ENCODE results near the gene CILP.

Gene CILP

DNA sequence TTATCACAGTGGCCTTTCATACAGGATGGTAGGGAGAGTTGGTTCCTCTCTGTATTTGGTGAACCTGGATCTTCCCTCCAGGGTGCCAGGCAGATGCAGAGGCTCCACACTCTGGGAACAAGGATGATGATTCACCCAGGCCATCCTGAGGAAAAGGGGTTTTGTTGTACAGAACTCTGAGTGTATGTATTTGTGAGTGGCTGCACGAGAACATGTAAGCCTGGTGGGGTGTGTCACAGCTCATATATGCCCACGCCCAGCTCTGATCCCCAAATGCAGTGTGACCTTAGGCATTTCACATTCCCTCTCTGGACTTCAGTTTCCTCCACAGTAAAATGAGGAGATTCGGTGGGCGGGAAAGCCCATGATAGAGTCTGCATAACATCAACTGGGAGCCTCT, 11.6 kb upstream of the CILP start:
- DNase-seq (ENCODE audit: low read depth in 2 of 2): no peak

DNA sequence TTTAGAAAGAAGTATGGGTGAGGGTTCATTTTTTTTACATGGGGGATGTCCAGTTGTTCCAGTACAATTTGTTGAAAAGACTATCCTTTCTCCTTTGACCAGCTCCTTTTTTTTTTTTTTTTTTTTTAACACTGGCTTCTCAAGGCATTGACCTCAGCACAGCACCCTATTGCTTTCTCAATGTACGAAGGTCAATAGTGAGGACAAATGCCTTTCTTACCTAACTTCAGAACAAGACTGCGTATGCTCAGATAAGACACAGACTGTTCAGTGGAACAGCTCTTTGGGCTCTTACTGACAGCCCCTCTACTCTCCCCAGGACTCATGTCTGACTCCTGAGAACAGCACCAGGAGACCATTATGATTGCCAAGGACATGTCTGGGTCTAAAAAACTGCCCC, 10.4 kb upstream of the CILP start:
- no peak for DNase-seq (ENCODE audit: low read depth in 2 of 2)

DNA sequence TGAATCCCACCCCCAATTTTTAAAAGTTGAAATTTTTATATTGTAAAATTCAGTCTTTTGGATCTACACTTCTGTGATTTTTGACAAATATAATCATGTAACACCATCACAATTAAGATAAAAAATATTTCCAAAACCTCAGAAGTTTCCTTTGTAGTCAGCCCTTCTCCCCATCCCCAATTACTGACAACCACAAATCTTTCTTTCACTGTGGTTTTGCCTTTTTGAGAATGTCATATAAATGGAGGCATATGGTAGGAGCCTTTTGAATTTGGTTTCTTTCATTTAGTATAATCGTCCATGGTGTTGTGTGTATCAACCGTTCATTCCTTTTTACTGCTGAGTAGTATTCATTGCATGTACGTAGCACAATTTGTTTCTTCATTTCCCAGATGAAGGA, 7.9 kb upstream of the CILP start:
- DNase-seq (ENCODE audit: low read depth in 2 of 2): no peak

GRCh38 chr15:65217526-65218482, 6.5 kb upstream of the CILP start:
- DNase-seq (ENCODE audit: low read depth in 2 of 2): no peak

DNA sequence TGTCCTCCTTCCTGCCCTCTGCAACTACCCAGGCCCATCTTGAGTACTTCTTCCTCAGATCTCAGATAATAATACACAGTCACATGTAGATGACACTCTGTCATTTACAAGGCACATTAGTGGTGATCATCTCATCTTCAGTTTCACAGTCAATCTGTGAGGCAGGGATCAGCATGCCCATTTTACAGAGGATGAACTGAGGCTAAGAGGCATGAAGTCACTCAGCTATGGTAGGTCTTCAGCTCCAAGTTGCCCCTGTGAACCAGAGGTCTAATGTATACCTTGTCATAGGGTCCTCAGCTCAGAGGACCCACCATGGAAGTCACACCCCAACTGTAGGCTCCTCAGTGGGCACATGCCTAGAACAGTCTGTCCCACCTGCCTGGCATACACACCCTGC, 4.2 kb upstream of the CILP start:
- no peak for DNase-seq (ENCODE audit: low read depth in 2 of 2)

GRCh38 chr15:65214010-65214409, 2.7 kb upstream of the CILP start:
- no peak for DNase-seq (ENCODE audit: low read depth in 2 of 2)

- DNase-seq (ENCODE audit: low read depth in 2 of 2): no peak
Observed at GRCh38 chr15:65213241-65213640, 2.0 kb upstream of the CILP start.

- peak; percentile 20 to 24 for DNase-seq (ENCODE audit: low read depth in 2 of 2)
Observed at GRCh38 chr15:65212097-65212496, 824 bp upstream of the CILP start.

DNA sequence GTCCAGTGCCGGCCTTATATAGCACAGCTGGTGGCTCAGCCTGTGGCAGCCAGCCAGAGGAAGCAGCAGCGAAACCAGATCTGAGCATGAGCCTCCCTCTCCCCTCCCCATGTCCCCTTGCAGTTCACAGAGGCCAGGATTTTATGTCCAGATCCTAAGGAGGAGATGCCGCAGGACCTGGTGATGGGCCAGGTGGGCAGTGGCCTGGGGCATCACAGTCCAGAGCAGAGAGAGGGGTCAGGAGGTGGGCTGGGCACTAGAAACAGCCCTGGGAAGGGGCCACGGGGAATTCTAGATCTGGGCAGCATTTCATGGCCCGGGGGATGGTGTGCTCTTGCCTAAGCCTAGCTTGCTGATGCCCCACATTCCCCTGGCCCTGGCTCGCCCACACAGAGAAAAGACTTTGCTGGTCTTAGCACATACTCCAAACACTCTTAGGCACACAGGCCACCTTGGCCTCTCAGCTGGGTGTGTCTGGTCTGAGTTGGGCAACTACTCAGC, 259 bp upstream of the CILP start:
- no peak for DNase-seq (ENCODE audit: low read depth in 2 of 2)

DNA sequence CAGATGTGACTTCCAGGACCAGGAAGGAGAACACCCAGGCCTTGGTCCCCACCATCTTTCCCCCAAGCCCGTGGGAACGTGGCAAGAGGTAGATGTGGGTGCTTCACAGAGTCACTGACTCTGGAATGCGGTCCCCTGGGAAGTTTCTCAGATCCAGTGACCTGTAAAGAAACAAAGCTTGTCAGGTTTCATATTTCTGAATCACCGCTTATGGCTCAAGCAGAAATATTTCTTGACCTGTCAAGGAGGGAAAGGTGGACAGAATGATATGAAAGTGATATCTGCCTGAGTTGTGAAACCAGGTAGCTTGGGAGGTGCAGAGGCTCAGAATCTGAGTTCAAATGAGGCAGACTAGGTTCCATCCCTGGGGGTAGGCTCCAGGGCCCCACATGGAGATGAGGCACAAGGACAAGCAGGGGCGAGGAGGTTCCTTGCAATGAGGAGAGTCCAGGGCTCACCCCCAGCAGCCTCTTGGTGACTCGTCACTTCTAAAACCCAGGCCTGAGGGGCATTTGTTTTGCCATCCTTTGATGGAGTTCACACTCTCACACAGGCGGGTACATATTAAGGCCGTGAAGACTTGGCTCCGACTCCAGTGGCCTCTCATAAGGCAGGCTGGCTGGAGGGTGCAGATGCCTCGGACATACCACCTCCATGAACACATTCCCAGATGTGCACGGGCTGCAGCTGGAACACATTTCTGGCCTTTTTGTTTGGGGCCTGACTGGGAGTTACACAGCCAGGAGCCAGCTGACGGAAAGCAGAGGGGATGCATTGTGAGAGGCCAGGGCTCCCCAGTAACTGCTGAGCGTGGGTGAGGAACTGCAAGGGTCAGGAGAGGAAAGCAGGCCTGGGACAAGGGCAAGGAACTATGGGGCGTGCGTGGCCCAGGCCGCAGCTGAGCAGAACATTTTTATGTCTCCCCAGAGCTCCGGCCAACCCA, 1.3 kb downstream of the CILP start:
- DNase-seq (ENCODE audit: low read depth in 2 of 2): no peak

DNA sequence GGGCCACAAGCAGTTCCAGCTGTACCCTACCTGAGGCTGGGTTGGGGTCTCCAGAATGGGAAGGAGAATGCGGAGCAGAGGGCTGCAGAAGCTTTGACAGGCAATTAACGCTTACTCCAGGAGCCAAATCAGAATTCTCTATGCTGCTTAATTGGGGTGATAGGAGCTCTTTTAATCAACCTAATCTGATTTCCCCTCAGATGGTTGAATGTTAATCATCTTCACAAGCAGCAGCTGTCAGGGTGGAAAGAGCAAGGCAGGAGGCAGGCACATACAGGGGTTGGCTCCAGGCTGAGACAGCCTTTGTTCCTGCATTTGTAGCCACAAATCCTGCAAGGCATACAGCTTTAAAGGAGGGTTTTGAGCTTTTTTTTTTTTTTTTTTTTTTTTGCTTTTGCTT, 2.6 kb downstream of the CILP start:
- no peak for DNase-seq (ENCODE audit: low read depth in 2 of 2)

DNA sequence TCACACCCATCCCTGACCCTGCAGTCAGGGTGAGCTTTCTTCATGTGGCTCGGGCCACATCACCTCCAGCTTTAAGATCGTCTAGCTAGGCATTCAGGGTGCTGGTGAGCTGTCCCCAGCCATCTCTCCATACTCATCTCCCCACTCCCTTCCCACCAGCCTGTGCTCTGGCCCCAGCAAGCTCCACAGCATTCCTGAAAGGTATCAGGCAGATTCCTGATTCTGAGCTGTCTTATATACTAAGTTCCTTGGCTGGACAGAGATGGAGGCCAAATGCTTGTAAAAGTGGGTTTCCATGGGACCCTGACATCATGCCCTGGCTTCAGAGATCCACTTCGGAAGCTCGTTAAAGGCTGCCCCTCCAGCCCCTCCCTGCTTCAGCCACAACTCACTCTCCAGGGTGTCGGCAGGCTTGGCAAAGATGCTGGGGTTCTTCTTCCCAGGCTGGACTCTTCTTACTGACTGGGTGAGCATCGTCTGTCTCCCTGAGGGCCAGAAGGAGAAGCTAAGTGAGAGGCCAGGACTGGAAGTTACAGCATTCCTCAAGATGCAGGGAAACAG, 3.9 kb downstream of the CILP start:
- no peak for DNase-seq (ENCODE audit: low read depth in 2 of 2)

- no peak for DNase-seq (ENCODE audit: low read depth in 2 of 2)
Observed at GRCh38 chr15:65206750-65207149, 4.5 kb downstream of the CILP start.

DNA sequence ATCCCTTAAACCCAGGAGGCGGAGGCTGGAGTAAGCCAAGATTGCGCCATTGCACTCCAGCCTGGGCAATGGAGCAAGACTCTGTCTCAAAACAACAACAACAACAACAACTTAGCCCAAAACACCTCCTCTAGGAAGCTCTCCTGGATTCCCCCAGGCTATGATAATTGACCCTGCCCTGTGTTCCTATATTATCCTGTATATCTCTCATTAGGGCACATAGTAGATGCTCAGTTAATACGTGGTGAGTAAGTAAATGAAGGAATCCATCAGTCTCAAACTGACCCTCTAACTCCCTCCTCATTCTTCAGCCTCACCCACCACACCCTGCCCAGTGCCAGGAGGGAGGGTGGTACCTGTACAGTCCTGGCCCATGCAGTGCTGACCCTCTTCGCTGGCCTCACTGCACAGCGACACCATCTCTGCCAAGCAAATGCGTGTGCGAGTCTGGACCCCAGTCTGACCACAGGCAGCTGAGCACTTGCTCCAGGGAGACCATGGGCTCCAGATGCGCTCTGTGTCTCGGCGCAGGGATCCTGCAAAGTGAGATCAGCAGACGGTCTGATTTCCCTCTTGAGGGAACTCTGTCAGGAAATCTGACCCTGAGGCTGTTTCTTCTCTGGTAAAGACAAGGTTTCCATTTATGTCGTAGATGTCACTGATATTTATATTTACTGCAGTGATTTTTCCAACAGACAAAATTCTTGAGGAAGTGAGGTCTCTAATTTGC, 6.2 kb downstream of the CILP start:
- DNase-seq (ENCODE audit: low read depth in 2 of 2): no peak

- DNase-seq (ENCODE audit: low read depth in 2 of 2): no peak
Observed at GRCh38 chr15:65204236-65204930, 6.9 kb downstream of the CILP start.

DNA sequence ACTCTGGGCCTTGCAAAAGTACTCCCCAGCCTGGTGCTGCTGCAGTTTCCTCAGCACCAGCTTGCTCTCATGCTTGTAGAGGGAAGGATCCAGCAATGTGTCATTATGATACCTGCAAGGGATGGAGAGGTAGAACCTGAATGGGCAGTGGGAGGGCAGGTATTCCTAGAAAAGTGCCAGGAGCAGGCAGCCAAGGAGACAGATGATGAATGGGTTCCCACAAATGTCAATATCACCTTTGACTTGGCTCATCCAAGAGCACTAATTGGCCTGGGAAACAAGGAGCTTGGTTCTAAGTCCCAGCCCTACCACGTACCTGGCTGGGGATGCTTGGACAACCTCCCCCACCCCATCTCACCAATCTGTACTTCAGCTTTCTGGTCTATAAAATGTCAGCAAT, 9.4 kb downstream of the CILP start:
- DNase-seq (ENCODE audit: low read depth in 2 of 2): no peak

GRCh38 chr15:65198571-65198970, 12.7 kb downstream of the CILP start:
- no peak for DNase-seq (ENCODE audit: low read depth in 2 of 2)

GRCh38 chr15:65197337-65197645, 14.0 kb downstream of the CILP start:
- no peak for DNase-seq (ENCODE audit: low read depth in 2 of 2)

DNA sequence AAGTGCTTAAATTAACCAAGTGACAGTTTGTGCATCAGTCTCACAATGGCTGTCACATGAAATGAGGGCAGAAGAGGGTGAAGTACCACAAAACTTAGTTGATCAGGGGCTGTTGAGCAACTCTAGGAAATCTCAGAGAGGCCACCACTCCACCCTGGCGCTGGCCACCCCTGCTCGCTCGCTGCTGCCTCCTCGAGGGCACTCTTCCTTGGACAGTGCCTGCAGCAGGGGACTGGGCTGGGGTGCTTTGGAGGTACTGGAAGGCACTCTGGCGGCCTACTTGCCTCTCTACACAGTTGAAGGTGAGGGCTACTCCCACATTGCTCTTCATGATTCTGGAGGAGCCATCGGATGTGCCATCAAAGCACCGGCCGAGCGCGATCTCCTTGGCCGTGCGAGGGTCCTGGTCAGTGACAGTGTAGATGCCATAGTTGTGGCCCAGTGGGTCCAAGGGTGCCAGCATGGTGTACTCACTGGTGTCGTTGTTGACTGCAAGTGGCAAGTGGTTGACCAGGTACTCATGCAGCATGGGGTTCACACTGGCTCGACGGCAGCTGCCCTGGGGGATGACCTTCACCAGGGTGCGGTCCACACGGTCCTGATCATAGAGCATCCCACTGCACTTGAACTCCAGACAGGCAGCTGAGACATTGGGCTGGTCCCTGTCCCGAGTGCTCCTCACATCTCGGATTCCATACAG, 14.5 kb downstream of the CILP start:
- DNase-seq (ENCODE audit: low read depth in 2 of 2): no peak

- DNase-seq (ENCODE audit: low read depth in 2 of 2): no peak
Observed at GRCh38 chr15:65195548-65195923, 15.7 kb downstream of the CILP start.

Measured in stimulated activated CD8-positive, alpha-beta memory T cell treated with anti-CD3 and anti-CD28 coated beads, Interleukin-2, amount 100 ng/mL, for 48 hours (primary cell).